HepG2 (cell line): ENCODE data around the gene YAP1. TPM values are rescaled to one million over a fixed set of nuclear protein-coding genes. Genes with fewer than 3 reads are reported as not detected.

Source experiments
- CBX1 ChIP-seq: IDR thresholded peaks from one replicate; pipeline ENCODE4 v1.6.1; 2016; ENCODE audit warnings: antibody characterized with exemption, low read depth
- DNMT3B ChIP-seq: conservative IDR thresholded peaks from 2 replicates; pipeline ENCODE4 v1.6.1; 2016; ENCODE audit warnings: missing biosample characterization, control low read depth
- KDM4B ChIP-seq: sonication (generic); formaldehyde crosslinking; IDR thresholded peaks from 2 replicates; pipeline ENCODE4 v1.4.0; 2020; ENCODE audit warnings: missing genetic modification reagents
- MED13 ChIP-seq: sonication (generic); formaldehyde crosslinking; IDR thresholded peaks from 2 replicates; pipeline ENCODE4 v1.5.0; 2020; ENCODE audit warnings: missing genetic modification reagents
- MYNN ChIP-seq: sonication (generic); formaldehyde crosslinking; IDR thresholded peaks from 2 replicates; pipeline ENCODE4 v1.4.0; 2020; ENCODE audit warnings: mild to moderate bottlenecking, low read depth, missing genetic modification reagents
- RBM22 ChIP-seq: fragments of 200-400 bp; formaldehyde crosslinking; optimal IDR thresholded peaks from 2 replicates; pipeline ENCODE3; 2017; ENCODE audit warnings: mild to moderate bottlenecking, low read length, moderate library complexity
- SMARCC2 ChIP-seq: fragments of 450-650 bp; IDR thresholded peaks from 2 replicates; pipeline ENCODE4 v1.6.1; 2017; ENCODE audit warnings: antibody characterized with exemption, mild to moderate bottlenecking
- SRSF4 ChIP-seq: fragments of 200-400 bp; formaldehyde crosslinking; IDR thresholded peaks from one replicate; pipeline ENCODE4 v1.6.1; 2018; ENCODE audit warnings: mild to moderate bottlenecking, low read depth, low read length, moderate library complexity; ENCODE audit not compliant: poor library complexity, severe bottlenecking
- ZBTB7A ChIP-seq: sonication (generic); formaldehyde crosslinking; IDR thresholded peaks from 2 replicates; pipeline ENCODE4 v1.8.0; 2022; ENCODE audit warnings: mild to moderate bottlenecking, missing genetic modification reagents
- ZNF737 ChIP-seq: sonication (generic); formaldehyde crosslinking; IDR thresholded peaks from 2 replicates; pipeline ENCODE4 v1.5.0; 2020; ENCODE audit warnings: missing genetic modification reagents, mild to moderate bottlenecking, borderline replicate concordance
- polyA plus RNA-seq, 8 experiments: library from polyadenylated mRNA; depleted of rRNA in 3 of 8; stranded (reverse) in 7 of 8; unstranded in 1 of 8; fragments of >200 nt; fragmentation: Illumina TruSeq in 4 of 8; extraction: Trizol in 4 of 8; gene quantifications; 2 replicates each; pipeline versions ENCODE4 v1.2.1 to v1.2.3, GENCODE V29; 2011 to 2016; ENCODE audit warnings: low read depth in 4 of 8, missing spikeins in 1 of 8, mixed read lengths in 1 of 8; ENCODE audit not compliant: insufficient read depth in 1 of 8
- total RNA-seq, 5 experiments: library from RNA; depleted of rRNA; stranded (reverse); fragments of >200 nt; fragmentation: Illumina TruSeq; extraction: Trizol; gene quantifications; 2 replicates each; pipeline ENCODE4 v1.2.3, GENCODE V29; 2016; ENCODE audit warnings: low read depth in 1 of 5
- TF ChIP-seq, protein P1 (sequence below), 2 experiments: fragments of 450-650 bp in 1 of 2; sonication (generic) in 1 of 2; formaldehyde crosslinking; IDR thresholded peaks; 2 replicates each; pipeline versions ENCODE4 v1.5.0 to v1.8.0; 2020 to 2022; ENCODE audit warnings: mild to moderate bottlenecking in 1 of 2, missing genetic modification reagents in 1 of 2
- TF ChIP-seq, protein P2 (sequence below): sonication (generic); formaldehyde crosslinking; IDR thresholded peaks from 2 replicates; pipeline ENCODE4 v1.4.0; 2020; ENCODE audit warnings: missing genetic modification reagents
- TF ChIP-seq, protein P3 (sequence below): sonication (generic); formaldehyde crosslinking; IDR thresholded peaks from 2 replicates; pipeline ENCODE4 v1.4.0; 2020; ENCODE audit warnings: missing genetic modification reagents, borderline replicate concordance
- TF ChIP-seq, protein P4 (sequence below): sonication (generic); formaldehyde crosslinking; IDR thresholded peaks from 2 replicates; pipeline ENCODE4 v1.8.1; 2023; ENCODE audit warnings: mild to moderate bottlenecking, missing genetic modification reagents, borderline replicate concordance
- TF ChIP-seq, protein P5 (sequence below): sonication (generic); formaldehyde crosslinking; IDR thresholded peaks from 2 replicates; pipeline ENCODE4 v1.8.1; 2022; ENCODE audit warnings: mild to moderate bottlenecking, missing genetic modification reagents

YAP1 gene
- total and polyA plus RNA-seq, 2 of the 13 experiments (the other 11 are each of a cell fraction or from before 2014, with no cell fraction given): 59.5 to 91.0 TPM

DNA sequence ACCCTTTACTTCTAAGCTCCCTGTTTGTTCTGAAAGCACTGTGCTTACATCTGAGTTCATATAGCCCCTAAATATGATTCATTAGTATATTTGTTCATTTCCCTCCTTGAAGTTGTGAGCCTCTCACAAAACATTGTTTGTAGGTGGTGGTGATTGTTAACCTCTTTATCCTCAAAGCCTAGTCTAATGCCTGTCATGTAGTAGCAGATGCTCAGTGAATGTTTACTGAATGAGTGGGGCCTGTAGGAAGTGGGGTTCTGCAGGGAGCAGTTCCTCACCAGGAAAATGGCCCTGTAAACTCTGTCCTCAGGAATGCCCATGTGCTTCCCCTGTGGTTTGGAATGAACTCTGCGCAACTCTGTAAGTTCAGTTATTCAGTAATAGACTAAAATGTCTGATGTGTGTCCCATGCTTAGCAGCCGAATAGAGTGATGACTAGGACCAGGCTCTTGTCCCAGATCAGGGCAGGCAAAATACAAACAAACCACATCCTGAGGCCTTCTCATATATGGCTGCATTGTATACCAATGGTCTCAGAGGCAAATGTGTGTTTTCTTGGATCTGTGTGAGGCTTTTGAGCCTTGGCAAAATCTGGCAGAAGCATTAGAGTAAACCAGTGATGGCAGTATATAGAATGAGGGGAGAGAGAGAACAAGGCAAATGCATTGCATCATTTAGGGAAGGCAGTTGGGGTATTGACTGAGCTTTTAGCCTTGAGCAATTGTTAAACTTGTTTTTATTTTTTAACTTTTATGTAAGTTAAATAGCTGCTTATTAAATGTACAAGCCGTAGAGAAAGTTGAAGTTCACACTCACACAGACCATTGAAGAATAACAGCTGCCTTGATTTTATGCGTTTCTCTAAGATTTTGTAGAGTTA lies 115.7 kb downstream of the YAP1 start (continued):
- no peak for TF ChIP-seq KDM4B (CRISPR knock-in tag)
- TF ChIP-seq, protein P1, sequence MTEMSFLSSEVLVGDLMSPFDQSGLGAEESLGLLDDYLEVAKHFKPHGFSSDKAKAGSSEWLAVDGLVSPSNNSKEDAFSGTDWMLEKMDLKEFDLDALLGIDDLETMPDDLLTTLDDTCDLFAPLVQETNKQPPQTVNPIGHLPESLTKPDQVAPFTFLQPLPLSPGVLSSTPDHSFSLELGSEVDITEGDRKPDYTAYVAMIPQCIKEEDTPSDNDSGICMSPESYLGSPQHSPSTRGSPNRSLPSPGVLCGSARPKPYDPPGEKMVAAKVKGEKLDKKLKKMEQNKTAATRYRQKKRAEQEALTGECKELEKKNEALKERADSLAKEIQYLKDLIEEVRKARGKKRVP (CRISPR knock-in tag; IDR thresholded peaks at IDR 0.05): peak in 1 of 2 experiments; percentile 54; a peak in 1 of 4 replicates
- TF ChIP-seq, protein P2, sequence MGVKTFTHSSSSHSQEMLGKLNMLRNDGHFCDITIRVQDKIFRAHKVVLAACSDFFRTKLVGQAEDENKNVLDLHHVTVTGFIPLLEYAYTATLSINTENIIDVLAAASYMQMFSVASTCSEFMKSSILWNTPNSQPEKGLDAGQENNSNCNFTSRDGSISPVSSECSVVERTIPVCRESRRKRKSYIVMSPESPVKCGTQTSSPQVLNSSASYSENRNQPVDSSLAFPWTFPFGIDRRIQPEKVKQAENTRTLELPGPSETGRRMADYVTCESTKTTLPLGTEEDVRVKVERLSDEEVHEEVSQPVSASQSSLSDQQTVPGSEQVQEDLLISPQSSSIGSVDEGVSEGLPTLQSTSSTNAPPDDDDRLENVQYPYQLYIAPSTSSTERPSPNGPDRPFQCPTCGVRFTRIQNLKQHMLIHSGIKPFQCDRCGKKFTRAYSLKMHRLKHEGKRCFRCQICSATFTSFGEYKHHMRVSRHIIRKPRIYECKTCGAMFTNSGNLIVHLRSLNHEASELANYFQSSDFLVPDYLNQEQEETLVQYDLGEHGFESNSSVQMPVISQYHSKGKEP (CRISPR knock-in tag): no peak
- TF ChIP-seq, protein P3, sequence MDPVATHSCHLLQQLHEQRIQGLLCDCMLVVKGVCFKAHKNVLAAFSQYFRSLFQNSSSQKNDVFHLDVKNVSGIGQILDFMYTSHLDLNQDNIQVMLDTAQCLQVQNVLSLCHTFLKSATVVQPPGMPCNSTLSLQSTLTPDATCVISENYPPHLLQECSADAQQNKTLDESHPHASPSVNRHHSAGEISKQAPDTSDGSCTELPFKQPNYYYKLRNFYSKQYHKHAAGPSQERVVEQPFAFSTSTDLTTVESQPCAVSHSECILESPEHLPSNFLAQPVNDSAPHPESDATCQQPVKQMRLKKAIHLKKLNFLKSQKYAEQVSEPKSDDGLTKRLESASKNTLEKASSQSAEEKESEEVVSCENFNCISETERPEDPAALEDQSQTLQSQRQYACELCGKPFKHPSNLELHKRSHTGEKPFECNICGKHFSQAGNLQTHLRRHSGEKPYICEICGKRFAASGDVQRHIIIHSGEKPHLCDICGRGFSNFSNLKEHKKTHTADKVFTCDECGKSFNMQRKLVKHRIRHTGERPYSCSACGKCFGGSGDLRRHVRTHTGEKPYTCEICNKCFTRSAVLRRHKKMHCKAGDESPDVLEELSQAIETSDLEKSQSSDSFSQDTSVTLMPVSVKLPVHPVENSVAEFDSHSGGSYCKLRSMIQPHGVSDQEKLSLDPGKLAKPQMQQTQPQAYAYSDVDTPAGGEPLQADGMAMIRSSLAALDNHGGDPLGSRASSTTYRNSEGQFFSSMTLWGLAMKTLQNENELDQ (CRISPR knock-in tag): no peak
- TF ChIP-seq, protein P4, sequence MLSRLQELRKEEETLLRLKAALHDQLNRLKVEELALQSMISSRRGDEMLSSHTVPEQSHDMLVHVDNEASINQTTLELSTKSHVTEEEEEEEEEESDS (CRISPR knock-in tag): no peak
- TF ChIP-seq, protein P5, sequence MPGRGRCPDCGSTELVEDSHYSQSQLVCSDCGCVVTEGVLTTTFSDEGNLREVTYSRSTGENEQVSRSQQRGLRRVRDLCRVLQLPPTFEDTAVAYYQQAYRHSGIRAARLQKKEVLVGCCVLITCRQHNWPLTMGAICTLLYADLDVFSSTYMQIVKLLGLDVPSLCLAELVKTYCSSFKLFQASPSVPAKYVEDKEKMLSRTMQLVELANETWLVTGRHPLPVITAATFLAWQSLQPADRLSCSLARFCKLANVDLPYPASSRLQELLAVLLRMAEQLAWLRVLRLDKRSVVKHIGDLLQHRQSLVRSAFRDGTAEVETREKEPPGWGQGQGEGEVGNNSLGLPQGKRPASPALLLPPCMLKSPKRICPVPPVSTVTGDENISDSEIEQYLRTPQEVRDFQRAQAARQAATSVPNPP (CRISPR knock-in tag): no peak
- no peak for TF ChIP-seq ZBTB7A (CRISPR knock-in tag)
- no peak for TF ChIP-seq CBX1
- no peak for TF ChIP-seq MYNN (CRISPR knock-in tag)
- TF ChIP-seq DNMT3B (CRISPR knock-in tag): no peak
- TF ChIP-seq SMARCC2: no peak
- TF ChIP-seq ZNF737: no peak
- peak; percentile 85 for TF ChIP-seq RBM22
- no peak for TF ChIP-seq SRSF4
- no peak for TF ChIP-seq MED13
